Ureter (tissue), 1 donor: Measurements from ENCODE around the gene C2orf72. TPM values are rescaled to one million over a fixed set of nuclear protein-coding genes. Genes with fewer than 3 reads are reported as not detected.
"Not testable (repeated sequence)": the region's sequence is repeated elsewhere in the genome, so short reads cannot be mapped to it uniquely, and the experiment has no call there.

Source experiments
- DNase-seq: peaks from one replicate; pipeline ENCODE4 v3.0.0-alpha.2; 2020; ENCODE audit warnings: low spot score
- total RNA-seq: library from RNA; stranded (reverse); gene quantifications from one replicate; pipeline ENCODE4 v1.2.4, GENCODE V29; 2023
- donor health status: DM: yes; HTN: yes; CAD: no.

C2orf72 gene
- total RNA-seq = 1.0 TPM

GRCh38 chr2:231037202-231037730 lies at the start of gene C2orf72:
Gene C2orf72 (plus strand): TSS chr2:231037523. CDS start chr2:231037566, 43 bp downstream.
- DNase-seq = no peak

- DNase-seq = no peak
Measured at GRCh38 chr2:230989731-230990130, 47.6 kb upstream of the C2orf72 start.

GRCh38 chr2:230990131-230990898 lies 47.0 kb upstream of the C2orf72 start:
- no peak for DNase-seq

GRCh38 chr2:230990899-230991150 lies 46.5 kb upstream of the C2orf72 start:
- no peak for DNase-seq

- no peak for DNase-seq
Measured at GRCh38 chr2:230991598-230991997, 45.7 kb upstream of the C2orf72 start.

- DNase-seq = no peak
Measured at GRCh38 chr2:230995821-230996220, 41.5 kb upstream of the C2orf72 start, which contains the start of gene SPATA3. Gene SPATA3 (plus strand): TSS chr2:230996121. CDS start chr2:230996234, 113 bp downstream.

- DNase-seq = no peak
Measured at GRCh38 chr2:230996661-230997060, 40.7 kb upstream of the C2orf72 start.

- DNase-seq = no peak
Measured at GRCh38 chr2:230998882-230999281, 38.4 kb upstream of the C2orf72 start.

GRCh38 chr2:230999477-230999876 lies 37.8 kb upstream of the C2orf72 start:
- no peak for DNase-seq

- DNase-seq = no peak
Measured at GRCh38 chr2:231000211-231000904, 37.0 kb upstream of the C2orf72 start.

- no peak for DNase-seq
Measured at GRCh38 chr2:231001036-231001435, 36.3 kb upstream of the C2orf72 start.

GRCh38 chr2:231001921-231002320 lies 35.4 kb upstream of the C2orf72 start:
- no peak for DNase-seq

- no peak for DNase-seq
Measured at GRCh38 chr2:231002641-231003040, 34.7 kb upstream of the C2orf72 start.

GRCh38 chr2:231003186-231003585 lies 34.1 kb upstream of the C2orf72 start:
- DNase-seq = no peak

GRCh38 chr2:231004930-231005329 lies 32.4 kb upstream of the C2orf72 start:
- not testable (repeated sequence) for DNase-seq

GRCh38 chr2:231007286-231008098 lies 29.8 kb upstream of the C2orf72 start:
- DNase-seq = no peak

GRCh38 chr2:231008131-231008530 lies 29.2 kb upstream of the C2orf72 start:
- no peak for DNase-seq

- no peak for DNase-seq
Measured at GRCh38 chr2:231009236-231009919, 27.9 kb upstream of the C2orf72 start.

- no peak for DNase-seq
Measured at GRCh38 chr2:231010201-231010730, 27.1 kb upstream of the C2orf72 start.

- DNase-seq = no peak
Measured at GRCh38 chr2:231011526-231011925, 25.8 kb upstream of the C2orf72 start.

- no peak for DNase-seq
Measured at GRCh38 chr2:231012463-231012862, 24.9 kb upstream of the C2orf72 start.
